ENCODE results near the gene ABCD2. TPM values are rescaled to one million over a fixed set of nuclear protein-coding genes. Genes with fewer than 3 reads are reported as not detected.
A peak's percentile ranks its signal among the peaks of the same experiment; 100 is the strongest.
"Not testable (repeated sequence)": the region's sequence is repeated elsewhere in the genome, so short reads cannot be mapped to it uniquely, and the experiment has no call there.

ABCD2 gene
- polyA plus RNA-seq, 1 donor from 2014 or later: 1.5 TPM

GRCh38 chr12:39533951-39534350, 85.7 kb downstream of the ABCD2 start:
- Mint-ChIP-seq H3K36me3 (no peaks in the 10 kb centered on the region), H3K27me3 (no peaks in the 10 kb centered on the region), H3K4me1 (peaks cover 0 to 1% (median 0%) of the 10 kb centered on the region in 3 donors), H3K4me3 (no peak overlapping the region), H3K27ac (no peak overlapping the region), H3K9me3 (no peaks in the 10 kb centered on the region)

DNA sequence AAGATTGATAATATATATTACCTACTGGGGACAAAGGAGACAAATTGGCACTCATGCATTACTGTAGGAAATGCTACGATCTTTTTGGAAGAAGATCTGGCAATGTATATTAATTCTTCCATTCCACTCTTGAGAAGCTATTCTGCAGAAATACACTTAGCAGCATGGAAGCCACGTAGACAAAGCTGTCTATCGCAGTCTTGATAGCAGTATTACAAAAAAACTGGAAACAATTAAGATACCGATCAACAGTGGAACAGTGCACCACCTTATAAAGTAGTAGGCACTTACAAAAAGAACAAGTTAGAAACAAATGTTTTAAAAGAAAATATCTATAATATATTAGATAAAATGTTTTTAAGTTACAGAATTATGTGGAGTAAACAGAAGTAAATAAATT, 87.2 kb downstream of the ABCD2 start:
- Mint-ChIP-seq H3K27me3 (no peaks in the 10 kb centered on the region), H3K4me1 (peaks cover 0 to 1% (median 0%) of the 10 kb centered on the region in 3 donors), H3K4me3 (no peak overlapping the region), H3K36me3 (no peaks in the 10 kb centered on the region), H3K9me3 (no peaks in the 10 kb centered on the region), H3K27ac (no peak overlapping the region)

DNA sequence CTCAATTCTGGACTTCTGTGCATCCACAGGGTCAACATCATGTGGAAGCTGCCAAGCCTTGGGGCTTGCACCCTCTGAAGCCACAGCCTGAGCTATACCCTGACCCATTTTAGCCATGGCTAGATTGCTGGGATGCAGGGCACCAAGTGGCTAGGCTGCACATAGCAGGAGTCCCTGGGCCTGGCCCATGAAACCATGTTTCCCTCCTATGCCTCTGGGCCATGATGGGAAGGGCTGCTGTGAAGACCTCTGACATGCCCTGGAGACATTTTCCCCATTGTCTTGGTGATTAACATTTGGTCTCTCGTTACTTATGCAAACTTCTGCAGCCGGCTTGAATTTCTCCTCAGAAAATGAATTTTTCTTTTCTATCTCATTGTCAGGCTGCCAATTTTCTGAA, 92.6 kb downstream of the ABCD2 start:
- H3K4me1 Mint-ChIP-seq: no peaks in the 10 kb centered on the region
- peaks cover 5 to 8% (median 6%) of the 10 kb centered on the region in 3 donors for H3K9me3 Mint-ChIP-seq
- H3K27me3 Mint-ChIP-seq: no peaks in the 10 kb centered on the region
- no peak overlapping the region for H3K27ac Mint-ChIP-seq
- no peak overlapping the region for H3K4me3 Mint-ChIP-seq
- H3K36me3 Mint-ChIP-seq: no peaks in the 10 kb centered on the region

GRCh38 chr12:39522167-39522566, 97.4 kb downstream of the ABCD2 start:
- not testable (repeated sequence) for H3K4me3 Mint-ChIP-seq, H3K4me1 Mint-ChIP-seq, H3K27ac Mint-ChIP-seq, H3K27me3 Mint-ChIP-seq, H3K36me3 Mint-ChIP-seq
- peaks cover 5 to 15% (median 8%) of the 10 kb centered on the region in 3 donors for H3K9me3 Mint-ChIP-seq

- no peak overlapping the region for H3K4me3 Mint-ChIP-seq
- H3K4me1 Mint-ChIP-seq: peaks cover 0 to 2% (median 0%) of the 10 kb centered on the region in 3 donors
- H3K27me3 Mint-ChIP-seq: peaks cover 5% of the 10 kb centered on the region
- H3K27ac Mint-ChIP-seq: peak overlapping the region in 1 of 3 donors; percentile 62
- peaks cover 2 to 9% (median 6%) of the 10 kb centered on the region in 3 donors for H3K9me3 Mint-ChIP-seq
- H3K36me3 Mint-ChIP-seq: peaks cover 2% of the 10 kb centered on the region
Observed at GRCh38 chr12:39510001-39510400, 109.6 kb downstream of the ABCD2 start.

DNA sequence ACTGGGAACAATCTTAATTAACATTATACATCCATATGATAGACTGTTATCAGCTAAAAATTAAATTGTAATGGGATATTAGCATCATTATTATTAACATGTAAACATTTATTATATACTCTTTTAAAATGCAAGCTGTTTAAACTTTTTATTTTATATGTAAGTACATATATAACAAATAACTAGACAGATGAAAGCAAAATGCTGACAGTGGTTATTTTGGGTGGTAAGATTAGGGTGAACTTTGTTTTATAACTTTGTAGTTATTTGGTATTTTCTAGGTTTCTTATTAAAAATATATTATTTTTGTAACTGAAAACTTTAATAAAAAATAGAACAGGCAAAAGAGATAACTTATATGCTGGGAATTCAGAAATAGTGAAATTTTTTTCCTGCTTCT, 114.0 kb downstream of the ABCD2 start:
- H3K4me1 Mint-ChIP-seq: no peaks in the 10 kb centered on the region
- H3K36me3 Mint-ChIP-seq: peaks cover 2% of the 10 kb centered on the region
- H3K27ac Mint-ChIP-seq: no peak overlapping the region
- H3K27me3 Mint-ChIP-seq: peaks cover 2% of the 10 kb centered on the region
- no peak overlapping the region for H3K4me3 Mint-ChIP-seq
- H3K9me3 Mint-ChIP-seq: peaks cover 0 to under 1% (median 0%) of the 10 kb centered on the region in 3 donors

DNA sequence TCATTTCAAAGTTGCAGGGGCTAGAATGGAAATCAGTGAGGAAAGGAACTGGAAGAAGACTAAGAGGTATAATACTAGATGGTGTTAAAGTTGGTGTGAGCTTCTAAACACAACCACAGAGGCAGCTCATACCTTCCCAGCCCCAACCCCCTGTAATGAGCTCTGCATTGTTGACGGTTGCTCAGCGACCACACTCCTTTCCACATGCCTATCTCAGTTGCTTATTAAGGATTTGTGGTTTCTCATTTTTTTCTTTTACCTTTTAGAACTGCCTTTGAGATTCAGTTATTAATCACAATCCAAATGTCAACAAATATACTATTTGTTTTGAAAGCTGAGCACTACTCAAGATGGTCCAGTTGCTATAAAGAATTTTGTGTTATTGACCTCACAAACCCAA, 114.6 kb downstream of the ABCD2 start:
- peaks cover 2% of the 10 kb centered on the region for H3K36me3 Mint-ChIP-seq
- H3K27ac Mint-ChIP-seq: no peak overlapping the region
- no peak overlapping the region for H3K4me3 Mint-ChIP-seq
- H3K27me3 Mint-ChIP-seq: peaks cover 2% of the 10 kb centered on the region
- H3K4me1 Mint-ChIP-seq: no peaks in the 10 kb centered on the region
- no peaks in the 10 kb centered on the region for H3K9me3 Mint-ChIP-seq

GRCh38 chr12:39503439-39503838, 116.2 kb downstream of the ABCD2 start:
- Mint-ChIP-seq H3K4me3 (no peak overlapping the region), H3K9me3 (no peaks in the 10 kb centered on the region), H3K27ac (no peak overlapping the region), H3K27me3 (peaks cover 2% of the 10 kb centered on the region), H3K4me1 (no peaks in the 10 kb centered on the region), H3K36me3 (peaks cover 2% of the 10 kb centered on the region)

- Mint-ChIP-seq H3K27me3 (peaks cover under 1% of the 10 kb centered on the region), H3K4me1 (no peaks in the 10 kb centered on the region), H3K4me3 (no peak overlapping the region), H3K36me3 (peaks cover 2% of the 10 kb centered on the region), H3K9me3 (no peaks in the 10 kb centered on the region), H3K27ac (no peak overlapping the region)
Observed at GRCh38 chr12:39502726-39503125, 116.9 kb downstream of the ABCD2 start.

Other genes starting within 250 kb of the ABCD2 start
- 1.8 TPM for gene KIF21A, start 176.7 kb downstream of the ABCD2 start, polyA plus RNA-seq

Measured in IgD-negative memory B cell (primary cell).